ENCODE measurements around the gene SELENOV.

Gene SELENOV

GRCh38 chr19:39492788-39493187 lies 22.2 kb upstream of the SELENOV start:
- Histone ChIP-seq H3K4me1 (ENCODE audit: control insufficient read depth, low read length) (peaks cover 5% of the 10 kb centered on the region), H3K4me2 (ENCODE audit: low read length) (no peak overlapping the region), H3K79me2 (ENCODE audit: control insufficient read depth, low read length) (no peaks in the 10 kb centered on the region), H3F3A (ENCODE audit: control insufficient read depth, insufficient read depth) (peaks cover 3% of the 10 kb centered on the region), H3K4me3 (ENCODE audit: low read length) (no peak overlapping the region), H3K27ac (ENCODE audit: low read depth, low read length) (no peak overlapping the region), H3K9me3 (ENCODE audit: control insufficient read depth, insufficient read depth, low read length) (no peaks in the 10 kb centered on the region), H3K27me3 (ENCODE audit: control insufficient read depth, low read length) (peaks cover 6% of the 10 kb centered on the region; the same call in 1 of the 2 replicates), H4K20me1 (ENCODE audit: control insufficient read depth, insufficient read depth, low read depth, low read length) (no peaks in the 10 kb centered on the region), H3K9me2 (replicated peaks; ENCODE audit: control insufficient read depth, low read length) (no peaks in the 10 kb centered on the region), H3K36me3 (ENCODE audit: control insufficient read depth, low read length) (peaks cover 30% of the 10 kb centered on the region)
- TF ChIP-seq EZH2phosphoT487 (IDR thresholded peaks at IDR 0.05; ENCODE audit: borderline replicate concordance, low read length): no peak
- TF ChIP-seq CTCF (IDR thresholded peaks at IDR 0.05; ENCODE audit: low read depth, low read length, poor library complexity, severe bottlenecking): no peak

- Histone ChIP-seq H3K36me3 (ENCODE audit: control insufficient read depth, low read length) (peaks cover 11% of the 10 kb centered on the region), H3K4me1 (ENCODE audit: control insufficient read depth, low read length) (peaks cover 23% of the 10 kb centered on the region), H4K20me1 (ENCODE audit: control insufficient read depth, insufficient read depth, low read depth, low read length) (no peaks in the 10 kb centered on the region), H3K9me3 (ENCODE audit: control insufficient read depth, insufficient read depth, low read length) (no peaks in the 10 kb centered on the region), H3K4me3 (ENCODE audit: low read length) (no peak overlapping the region), H3F3A (ENCODE audit: control insufficient read depth, insufficient read depth) (peaks cover 3% of the 10 kb centered on the region), H3K79me2 (ENCODE audit: control insufficient read depth, low read length) (no peaks in the 10 kb centered on the region), H3K9me2 (replicated peaks; ENCODE audit: control insufficient read depth, low read length) (no peaks in the 10 kb centered on the region), H3K4me2 (ENCODE audit: low read length) (no peak overlapping the region), H3K27me3 (ENCODE audit: control insufficient read depth, low read length) (peaks cover 21% of the 10 kb centered on the region), H3K27ac (ENCODE audit: low read depth, low read length) (no peak overlapping the region)
- TF ChIP-seq EZH2phosphoT487 (IDR thresholded peaks at IDR 0.05; ENCODE audit: borderline replicate concordance, low read length): no peak
- no peak for TF ChIP-seq CTCF (IDR thresholded peaks at IDR 0.05; ENCODE audit: low read depth, low read length, poor library complexity, severe bottlenecking)
These were observed 20.3 kb upstream of the SELENOV start for GRCh38 chr19:39494661-39495060.

GRCh38 chr19:39496063-39496462 lies 18.9 kb upstream of the SELENOV start:
- Histone ChIP-seq H3K4me2 (ENCODE audit: low read length) (no peak overlapping the region), H3K27ac (ENCODE audit: low read depth, low read length) (no peak overlapping the region), H3K79me2 (ENCODE audit: control insufficient read depth, low read length) (no peaks in the 10 kb centered on the region), H4K20me1 (ENCODE audit: control insufficient read depth, insufficient read depth, low read depth, low read length) (no peaks in the 10 kb centered on the region), H3K36me3 (ENCODE audit: control insufficient read depth, low read length) (0 out of 2 replicates have a peak, but pooled peaks cover 3% of the 10 kb centered on the region), H3K27me3 (ENCODE audit: control insufficient read depth, low read length) (peaks cover 32% of the 10 kb centered on the region), H3K4me1 (ENCODE audit: control insufficient read depth, low read length) (peaks cover 23% of the 10 kb centered on the region), H3K4me3 (ENCODE audit: low read length) (no peak overlapping the region), H3K9me3 (ENCODE audit: control insufficient read depth, insufficient read depth, low read length) (no peaks in the 10 kb centered on the region), H3F3A (ENCODE audit: control insufficient read depth, insufficient read depth) (peaks cover 3% of the 10 kb centered on the region), H3K9me2 (replicated peaks; ENCODE audit: control insufficient read depth, low read length) (no peaks in the 10 kb centered on the region)
- no peak for TF ChIP-seq CTCF (IDR thresholded peaks at IDR 0.05; ENCODE audit: low read depth, low read length, poor library complexity, severe bottlenecking)
- TF ChIP-seq EZH2phosphoT487 (IDR thresholded peaks at IDR 0.05; ENCODE audit: borderline replicate concordance, low read length): no peak

GRCh38 chr19:39497701-39497995 lies 17.3 kb upstream of the SELENOV start:
- H3K9me2 ChIP-seq (replicated peaks; ENCODE audit: control insufficient read depth, low read length): no peaks in the 10 kb centered on the region
- H4K20me1 ChIP-seq (ENCODE audit: control insufficient read depth, insufficient read depth, low read depth, low read length): no peaks in the 10 kb centered on the region
- no peak overlapping the region for H3K27ac ChIP-seq (ENCODE audit: low read depth, low read length)
- H3K4me1 ChIP-seq (ENCODE audit: control insufficient read depth, low read length): peaks cover 27% of the 10 kb centered on the region
- H3K27me3 ChIP-seq (ENCODE audit: control insufficient read depth, low read length): peaks cover 32% of the 10 kb centered on the region
- no peaks in the 10 kb centered on the region for H3K9me3 ChIP-seq (ENCODE audit: control insufficient read depth, insufficient read depth, low read length)
- H3K79me2 ChIP-seq (ENCODE audit: control insufficient read depth, low read length): no peaks in the 10 kb centered on the region
- no peak for TF ChIP-seq EZH2phosphoT487 (IDR thresholded peaks at IDR 0.05; ENCODE audit: borderline replicate concordance, low read length)
- TF ChIP-seq CTCF (IDR thresholded peaks at IDR 0.05; ENCODE audit: low read depth, low read length, poor library complexity, severe bottlenecking): no peak
- peak overlapping the region; percentile 56 for H3K4me3 ChIP-seq (ENCODE audit: low read length)
- H3K36me3 ChIP-seq (ENCODE audit: control insufficient read depth, low read length): no peaks in the 10 kb centered on the region
- H3K4me2 ChIP-seq (ENCODE audit: low read length): peak overlapping the region; percentile 68
- peaks cover 3% of the 10 kb centered on the region for H3F3A ChIP-seq (ENCODE audit: control insufficient read depth, insufficient read depth)
